DMS114 treated with DMSO at 0.1 percent for 48 hours (cell line): ENCODE measurements around the gene FN3KRP.
A peak's percentile ranks its signal among the peaks of the same experiment; 100 is the strongest.

Experiments
- DNase-seq: peaks from one replicate; lab custom pipeline; 2025; ENCODE audit not compliant: unreplicated experiment; lab: John Stamatoyannopoulos, UW

The FN3KRP gene, protein sequence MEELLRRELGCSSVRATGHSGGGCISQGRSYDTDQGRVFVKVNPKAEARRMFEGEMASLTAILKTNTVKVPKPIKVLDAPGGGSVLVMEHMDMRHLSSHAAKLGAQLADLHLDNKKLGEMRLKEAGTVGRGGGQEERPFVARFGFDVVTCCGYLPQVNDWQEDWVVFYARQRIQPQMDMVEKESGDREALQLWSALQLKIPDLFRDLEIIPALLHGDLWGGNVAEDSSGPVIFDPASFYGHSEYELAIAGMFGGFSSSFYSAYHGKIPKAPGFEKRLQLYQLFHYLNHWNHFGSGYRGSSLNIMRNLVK

DNA sequence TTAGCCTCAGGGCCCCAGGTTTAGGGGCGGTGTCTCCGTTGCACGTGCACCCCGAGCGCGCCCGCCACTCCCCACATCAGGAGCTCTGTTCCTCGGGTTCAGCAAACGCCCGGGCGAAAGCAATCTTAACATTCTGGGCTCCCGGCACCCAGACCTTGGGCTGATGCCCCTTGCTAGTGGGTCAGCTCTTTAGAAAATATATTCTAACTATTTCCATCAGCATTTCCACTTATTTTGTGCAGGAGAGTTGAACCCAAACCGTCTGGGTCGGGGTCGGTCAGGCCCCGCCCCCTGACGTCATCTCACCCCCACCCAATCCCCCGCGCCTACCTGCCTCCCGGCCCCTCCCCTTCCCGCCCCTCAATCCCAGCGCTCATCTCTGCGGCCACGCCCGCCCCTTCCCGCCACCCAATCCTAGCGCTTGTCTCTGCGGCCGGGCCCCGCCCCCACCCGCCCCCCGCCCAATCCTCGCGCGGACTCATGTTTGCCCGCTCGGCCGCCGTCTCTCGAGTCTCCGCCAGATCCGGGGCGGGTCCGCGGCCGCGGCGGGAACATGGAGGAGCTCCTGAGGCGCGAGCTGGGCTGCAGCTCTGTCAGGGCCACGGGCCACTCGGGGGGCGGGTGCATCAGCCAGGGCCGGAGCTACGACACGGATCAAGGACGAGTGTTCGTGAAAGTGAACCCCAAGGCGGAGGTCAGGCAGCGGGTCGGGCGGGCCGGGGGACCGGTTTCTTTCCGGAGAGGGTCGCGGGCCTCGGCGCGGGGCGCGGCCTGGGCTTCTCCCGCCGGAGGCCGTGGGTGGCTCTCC lies at the start of gene FN3KRP:
FN3KRP (plus strand) TSS at position 504 of the 808 bp plus-strand sequence; CDS start at position 554, 50 bp downstream.
- peak; percentile 69 for DNase-seq

DNA sequence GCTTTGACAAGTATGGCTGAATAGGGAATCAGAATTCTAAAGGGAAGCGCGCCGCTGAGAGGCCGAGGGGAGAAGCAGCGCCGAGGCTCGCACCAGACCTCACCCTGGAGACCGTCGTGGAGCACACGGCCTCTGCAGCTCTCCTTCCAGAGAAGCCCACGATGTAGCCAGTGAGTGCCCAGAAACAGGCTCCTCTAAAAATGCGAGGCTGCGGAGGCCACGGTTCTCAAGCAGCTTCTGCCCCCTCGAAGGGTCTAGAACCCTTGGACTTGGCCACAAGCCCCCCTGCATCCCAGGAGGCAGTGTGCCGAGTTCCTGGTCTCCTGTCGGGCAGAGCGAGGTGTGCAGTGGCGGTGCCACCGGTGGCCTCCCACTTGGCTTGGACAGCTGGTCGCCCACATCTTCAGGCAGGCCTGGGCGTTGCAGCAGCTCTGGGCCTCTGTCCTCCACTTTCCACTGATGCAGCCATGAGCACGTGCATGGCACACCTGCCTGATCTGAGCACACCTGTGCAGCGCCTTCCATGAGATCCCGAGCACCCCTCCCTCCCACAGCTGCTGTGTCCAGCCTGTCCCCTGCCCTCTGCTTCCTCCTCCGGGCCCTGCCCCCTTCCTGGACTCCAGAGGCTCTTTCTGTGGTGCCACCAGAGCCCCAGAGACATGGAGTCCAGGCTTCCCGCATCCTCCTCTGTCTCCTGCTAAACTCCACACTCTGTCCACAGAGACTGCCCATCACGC lies 49.4 kb upstream of the FN3KRP start:
- no peak for DNase-seq

DNA sequence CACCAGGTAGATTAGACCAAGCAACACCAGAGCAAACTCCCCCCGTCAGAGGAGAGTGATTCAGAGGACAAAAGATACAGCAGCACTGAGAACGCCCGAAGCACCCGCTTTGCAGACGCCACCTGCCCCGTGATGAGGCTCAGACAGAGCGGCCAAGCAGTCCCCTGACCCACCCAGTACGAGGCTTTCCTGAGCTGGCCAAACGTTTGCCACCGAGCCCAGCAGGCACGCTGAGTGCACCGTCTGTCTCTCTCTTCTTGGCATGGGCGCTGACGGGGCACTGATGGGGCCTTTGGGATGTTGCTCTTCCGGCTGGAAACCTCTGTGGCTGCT lies 48.9 kb upstream of the FN3KRP start:
- no peak for DNase-seq

DNA sequence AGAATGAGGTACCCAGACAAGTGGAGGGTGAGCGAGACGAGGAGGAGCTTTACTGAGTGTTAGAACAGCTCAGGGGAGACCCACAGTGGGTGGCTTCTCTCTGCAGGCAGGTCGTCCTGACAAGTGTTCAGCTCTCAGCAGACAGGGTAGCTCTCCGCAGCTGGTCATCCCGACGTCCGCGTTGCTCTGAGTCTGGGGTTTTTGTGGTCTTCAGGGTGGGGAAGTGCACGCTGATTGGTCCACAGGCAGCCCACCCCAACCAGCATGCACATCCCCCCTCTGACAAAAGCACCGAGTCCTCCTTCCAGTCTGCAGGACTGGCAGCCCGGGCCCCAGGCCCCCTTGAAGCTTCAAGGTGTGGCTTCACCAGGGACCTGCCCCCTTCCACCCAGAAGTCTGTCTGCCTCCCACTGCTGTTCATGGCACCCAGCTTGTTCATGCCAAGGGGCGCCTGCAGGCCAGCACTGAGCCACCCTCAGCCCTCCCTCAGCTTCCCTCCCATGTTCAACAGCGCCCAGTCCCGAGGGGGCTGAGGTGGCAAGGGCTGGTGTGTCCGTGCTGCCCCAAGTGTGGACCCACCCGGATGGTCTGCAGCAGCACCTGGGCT lies 48.4 kb upstream of the FN3KRP start:
- no peak for DNase-seq

DNA sequence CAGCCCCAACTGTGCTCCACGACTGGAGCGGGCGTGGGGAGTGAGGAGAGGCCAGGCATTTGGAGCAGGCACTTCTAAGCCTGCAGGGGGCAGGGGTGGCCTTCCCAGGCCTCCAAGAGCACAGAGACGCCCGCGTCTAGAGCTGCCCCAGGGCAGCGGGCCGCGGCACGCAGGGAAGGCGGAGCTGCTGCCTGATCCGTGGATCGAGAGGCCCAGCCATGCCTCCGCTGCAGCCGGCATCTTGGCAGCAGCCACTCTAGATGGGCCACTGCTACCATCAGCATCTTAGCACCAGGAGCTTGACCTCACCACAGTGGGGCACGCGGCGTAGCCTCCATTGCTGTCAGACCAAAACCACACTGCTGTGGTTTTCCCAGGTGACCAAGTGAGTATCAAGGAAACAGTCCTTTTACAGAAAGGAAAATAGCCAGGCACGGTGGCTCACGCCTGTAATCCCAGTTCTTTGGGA lies 47.8 kb upstream of the FN3KRP start:
- DNase-seq = no peak

DNA sequence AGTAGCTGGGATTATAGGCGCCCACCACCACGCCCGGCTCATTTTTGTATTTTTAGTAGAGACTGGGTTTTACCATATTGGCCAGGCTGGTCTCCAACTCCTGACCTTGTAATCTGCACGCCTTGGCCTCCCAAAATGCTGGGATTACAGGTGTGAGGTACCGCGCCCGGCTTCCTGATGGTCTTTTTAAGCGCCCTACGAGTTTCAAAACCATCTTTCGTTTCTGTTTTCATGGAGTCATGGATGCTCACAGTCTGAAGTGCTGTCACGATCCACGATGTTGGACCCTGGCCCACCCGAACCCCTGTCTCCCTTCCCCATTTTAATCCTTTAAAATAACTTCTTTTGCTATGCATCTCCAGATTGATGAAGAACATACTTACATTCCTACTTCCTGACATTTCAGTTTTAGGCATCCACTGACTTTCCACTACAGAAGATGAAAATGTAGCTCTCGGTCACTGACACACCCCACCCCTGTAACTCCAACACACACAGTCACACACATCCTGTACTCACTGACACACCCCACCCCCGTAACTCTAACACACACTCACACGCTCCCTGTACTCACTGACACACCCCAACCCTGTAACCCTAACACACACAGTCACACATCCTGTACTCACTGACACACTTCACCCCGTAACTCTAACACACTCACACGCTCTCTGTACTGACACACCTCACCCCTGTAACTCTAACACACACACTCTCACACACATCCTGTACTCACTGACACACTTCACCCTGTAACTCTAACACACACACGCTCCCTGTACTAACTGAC lies 45.6 kb upstream of the FN3KRP start:
- DNase-seq = no peak

DNA sequence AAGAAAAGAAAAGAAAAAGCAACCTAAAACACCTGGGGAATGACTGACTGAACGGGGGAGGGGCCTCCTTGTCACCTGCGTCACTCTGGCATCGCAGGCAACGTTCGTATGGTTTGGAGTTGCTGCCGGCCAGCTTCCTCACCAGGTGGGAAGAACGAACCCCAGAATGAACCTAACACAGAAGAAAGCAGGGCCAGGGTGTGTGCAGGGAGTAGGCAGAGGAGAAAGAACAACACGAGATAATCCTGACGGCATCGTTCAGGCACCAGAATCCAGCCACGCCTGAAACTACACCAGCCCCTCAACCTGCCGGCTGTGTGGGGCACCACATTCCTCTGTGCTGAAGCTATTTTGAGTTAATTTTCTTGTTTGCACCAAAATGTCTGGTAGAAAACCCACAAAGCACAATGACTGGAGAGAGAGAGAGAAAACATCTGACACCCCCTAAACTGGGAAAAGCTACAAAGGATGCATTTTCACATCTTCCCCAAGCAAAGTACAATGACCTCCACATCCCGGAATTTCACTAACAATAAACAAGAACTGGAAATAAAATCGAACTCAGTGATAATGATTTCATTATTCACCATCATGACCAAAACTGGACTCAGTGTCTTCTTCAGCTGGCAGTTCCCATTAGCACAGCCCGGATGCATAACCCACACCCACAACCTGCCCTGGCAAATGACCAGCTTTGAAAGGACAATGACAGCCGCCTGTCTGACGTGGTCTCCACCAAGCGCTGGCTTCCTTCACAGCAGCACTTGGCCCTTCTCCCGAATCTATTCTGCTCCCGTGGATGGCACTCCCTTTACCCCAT lies 41.6 kb upstream of the FN3KRP start:
- DNase-seq = no peak

DNA sequence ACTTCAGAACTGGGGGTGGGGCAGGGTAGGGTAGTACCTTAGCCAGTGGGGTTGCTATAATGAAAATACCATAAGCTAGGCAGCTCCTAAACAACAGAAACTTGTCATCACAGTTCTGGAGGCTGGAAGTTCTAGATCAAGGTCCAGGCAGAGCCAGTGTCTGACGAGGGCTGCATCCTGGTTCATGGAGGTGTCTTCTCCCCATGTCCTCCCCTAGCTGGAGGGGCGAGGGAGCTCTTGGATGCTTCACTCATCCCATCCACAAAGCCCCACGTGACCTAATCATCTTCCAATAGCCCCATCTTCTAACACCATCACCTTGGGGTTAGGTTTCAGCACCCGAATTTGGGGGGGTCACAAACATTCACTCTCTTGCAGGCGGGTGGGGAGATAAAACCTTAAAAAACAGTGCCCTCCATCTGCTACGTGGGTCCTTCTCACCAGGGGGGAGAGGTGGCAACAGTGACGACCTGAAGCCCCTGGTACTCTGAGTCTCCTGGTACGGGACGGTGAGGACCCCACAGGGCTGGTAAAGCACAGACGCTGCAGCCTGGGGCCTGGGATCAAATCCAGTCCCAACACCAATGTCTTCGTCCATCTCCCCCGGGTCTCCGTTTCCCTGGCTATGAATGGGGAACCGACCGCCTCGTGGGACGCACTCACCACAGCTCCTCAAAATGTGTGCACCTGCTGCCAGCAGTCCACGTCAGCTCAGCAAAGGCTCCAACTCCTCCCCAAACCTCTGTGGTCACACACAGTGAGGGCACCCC lies 40.8 kb upstream of the FN3KRP start:
- no peak for DNase-seq

DNA sequence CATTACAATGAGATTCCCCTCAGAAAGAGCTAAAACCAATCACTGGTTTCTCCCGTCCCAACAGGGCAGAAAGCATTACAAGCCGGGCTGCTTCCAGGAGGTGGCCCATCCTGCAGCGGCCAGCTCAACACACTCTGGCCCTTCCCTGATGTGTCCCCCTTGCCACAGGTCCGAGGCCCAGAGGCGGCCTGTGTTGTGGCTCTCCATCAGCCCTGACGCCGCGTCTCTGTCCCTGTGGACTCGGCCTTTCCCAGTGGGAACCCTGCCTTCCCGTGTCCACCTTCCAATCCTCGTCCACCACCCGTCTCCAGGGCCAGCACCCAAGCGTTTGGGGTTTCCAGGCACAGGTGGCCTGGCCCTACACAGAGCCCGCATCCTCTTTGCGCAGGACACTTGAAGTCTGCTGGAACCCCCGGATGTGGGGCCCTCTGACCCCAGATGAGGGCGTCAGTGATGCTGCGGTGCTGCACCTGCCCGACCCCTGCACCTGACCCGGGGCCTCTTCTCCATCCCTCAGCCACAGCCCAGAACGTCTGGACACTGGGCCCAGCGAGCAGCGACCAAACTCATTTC lies 39.1 kb upstream of the FN3KRP start:
- no peak for DNase-seq

DNA sequence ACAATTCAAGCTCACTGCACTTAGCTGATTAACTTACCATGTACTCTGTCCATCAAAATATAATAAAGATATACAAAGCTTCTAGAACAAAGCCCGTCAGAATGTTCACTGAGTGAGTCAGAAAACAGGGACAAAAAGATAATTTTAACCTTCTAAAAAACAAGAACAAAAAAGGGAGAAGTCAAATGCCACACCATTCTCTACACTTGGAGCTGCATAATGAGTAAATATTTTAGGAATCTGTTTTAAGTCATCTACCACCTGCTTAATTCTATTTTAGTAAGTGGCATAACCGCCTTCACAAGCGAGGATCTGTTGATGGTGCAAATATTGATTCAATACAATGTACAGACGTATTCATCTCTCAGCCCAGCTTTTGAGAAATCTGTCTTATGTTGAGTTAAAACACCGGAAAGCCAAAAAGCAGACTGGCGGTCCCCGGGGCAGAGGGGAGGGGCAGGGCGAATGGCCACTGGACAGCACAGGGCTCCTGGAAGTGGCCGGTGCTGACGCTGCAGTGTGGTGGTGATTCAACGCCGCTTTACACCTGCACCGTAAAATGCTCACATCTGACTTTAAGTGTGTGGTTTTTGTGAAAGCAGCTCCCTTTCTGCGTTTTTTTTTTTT lies 38.1 kb upstream of the FN3KRP start:
- DNase-seq = no peak

DNA sequence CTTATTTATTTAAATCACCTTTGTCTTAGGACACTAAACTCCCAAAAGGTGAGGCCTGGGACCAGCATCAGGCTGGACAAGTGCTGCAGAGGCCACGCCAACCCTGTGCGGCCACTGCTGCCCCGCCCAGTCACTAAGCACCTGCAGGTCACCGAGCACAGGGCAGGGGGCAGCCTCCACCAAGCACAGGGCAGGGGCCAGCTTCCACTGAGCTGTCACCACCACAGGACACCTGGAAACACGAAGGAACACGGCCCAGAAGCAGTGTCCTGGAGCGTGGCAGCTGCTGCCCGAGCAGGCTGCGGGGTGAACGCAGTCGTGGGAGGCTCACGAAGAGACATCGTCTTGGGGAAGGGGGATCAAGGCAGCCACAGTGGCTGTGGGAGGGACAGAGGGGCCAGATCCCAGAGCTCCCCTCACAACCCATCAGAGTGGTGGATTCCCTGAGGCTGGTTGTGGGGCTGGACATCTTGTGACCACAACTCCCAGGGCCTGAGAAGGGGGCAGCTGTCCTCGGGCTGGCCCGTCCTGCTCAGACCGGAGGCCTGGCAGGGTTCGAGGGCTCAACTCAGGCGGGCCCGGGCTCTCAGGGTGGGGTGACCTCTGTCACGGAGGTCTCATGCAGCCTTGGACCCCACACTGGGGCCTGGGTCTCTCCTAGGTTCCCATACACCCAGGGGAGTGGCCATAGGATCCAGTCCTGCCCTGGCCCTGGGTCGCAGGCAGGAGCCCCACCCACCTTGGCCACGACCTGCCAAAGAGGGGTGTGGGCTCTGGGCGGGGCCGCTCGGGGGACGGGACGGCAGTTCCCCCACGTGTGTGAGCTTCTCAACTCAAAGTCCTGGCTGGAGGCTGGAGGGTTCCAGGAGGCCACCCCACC lies 36.7 kb upstream of the FN3KRP start:
- no peak for DNase-seq

DNA sequence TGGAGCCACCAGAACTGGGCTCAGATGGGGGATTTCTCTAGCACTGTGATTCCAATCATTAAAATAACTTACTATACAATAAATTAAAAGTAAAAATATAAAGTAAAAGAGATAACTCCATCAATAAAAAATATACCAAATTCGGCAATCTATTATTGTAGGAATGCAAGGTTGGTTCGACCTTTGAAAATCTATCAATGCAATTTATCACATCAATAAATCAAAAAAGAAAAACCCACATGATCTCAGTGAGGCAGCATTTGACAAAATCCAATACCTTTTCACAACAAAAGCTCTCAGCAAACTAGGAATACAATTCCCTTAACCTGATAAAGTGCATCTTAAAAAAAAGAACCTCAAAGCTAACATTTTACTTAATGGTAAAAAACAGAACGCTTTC lies 35.0 kb upstream of the FN3KRP start:
- DNase-seq = no peak

DNA sequence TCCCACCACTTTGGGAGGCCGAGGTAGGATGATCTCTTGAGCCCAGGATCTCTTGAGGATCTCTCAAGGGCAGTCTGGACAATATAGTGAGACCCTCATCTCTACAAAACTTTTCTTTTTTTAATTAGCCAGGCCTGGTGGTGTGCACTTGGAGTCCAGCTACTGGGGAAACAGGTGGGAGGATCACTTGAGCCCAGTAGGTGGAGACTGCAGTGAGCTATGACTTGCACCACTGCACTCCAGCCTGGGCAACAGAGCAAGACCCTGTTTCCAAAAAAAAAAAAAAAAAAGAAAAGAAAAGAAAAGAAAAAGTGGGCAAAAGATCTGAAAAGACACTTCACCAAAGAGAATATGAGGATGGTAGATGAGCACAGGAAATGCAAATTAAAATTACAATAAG lies 33.0 kb upstream of the FN3KRP start:
- DNase-seq = no peak

DNA sequence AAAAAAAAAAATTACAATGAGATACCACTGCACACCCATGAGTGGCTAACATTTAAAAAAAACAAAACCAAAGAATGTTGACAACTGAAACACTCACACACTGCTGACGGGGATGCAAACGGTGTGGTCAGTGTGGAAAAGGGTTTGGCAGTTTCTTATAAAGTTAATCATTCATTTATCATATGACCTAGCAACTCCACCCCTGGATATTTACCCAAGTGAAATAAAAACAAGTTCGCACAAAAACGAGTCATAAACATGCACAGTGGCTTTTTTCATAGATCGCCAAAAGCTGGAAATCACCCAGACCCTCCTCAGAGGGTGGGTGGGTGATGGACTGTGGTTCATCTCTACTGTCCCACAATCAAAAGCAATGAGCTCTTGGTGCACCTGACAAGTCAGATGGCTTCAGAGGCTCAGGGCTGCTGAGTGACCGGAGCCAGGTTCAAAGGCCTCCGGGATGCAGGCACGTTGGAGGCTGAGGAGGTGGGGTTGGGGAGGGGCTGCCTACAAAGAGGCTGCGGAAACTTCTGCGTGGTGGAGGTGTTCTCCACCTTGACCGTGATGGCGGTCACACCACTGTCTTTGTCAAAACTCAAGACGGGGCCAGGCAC lies 32.2 kb upstream of the FN3KRP start:
- no peak for DNase-seq

DNA sequence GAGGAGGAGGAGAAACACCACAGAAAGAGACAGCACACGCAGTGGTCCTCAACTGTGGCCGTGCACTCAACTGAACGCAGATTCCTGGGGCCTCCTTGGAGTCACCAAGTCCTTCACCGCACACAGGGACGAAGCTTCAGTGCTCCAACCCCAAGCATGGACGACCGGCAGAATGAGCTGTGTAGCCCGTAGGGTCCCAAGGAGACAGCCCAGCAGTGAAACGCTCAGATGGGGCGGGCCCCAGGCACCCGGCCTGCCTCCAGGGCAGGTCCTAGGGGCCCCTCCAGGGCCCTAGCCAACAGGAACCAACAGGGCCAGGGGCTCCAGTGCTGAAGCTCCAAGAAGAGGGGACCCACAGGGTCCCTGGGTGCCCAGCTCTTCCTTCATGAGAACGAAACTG lies 31.2 kb upstream of the FN3KRP start:
- DNase-seq = no peak

DNA sequence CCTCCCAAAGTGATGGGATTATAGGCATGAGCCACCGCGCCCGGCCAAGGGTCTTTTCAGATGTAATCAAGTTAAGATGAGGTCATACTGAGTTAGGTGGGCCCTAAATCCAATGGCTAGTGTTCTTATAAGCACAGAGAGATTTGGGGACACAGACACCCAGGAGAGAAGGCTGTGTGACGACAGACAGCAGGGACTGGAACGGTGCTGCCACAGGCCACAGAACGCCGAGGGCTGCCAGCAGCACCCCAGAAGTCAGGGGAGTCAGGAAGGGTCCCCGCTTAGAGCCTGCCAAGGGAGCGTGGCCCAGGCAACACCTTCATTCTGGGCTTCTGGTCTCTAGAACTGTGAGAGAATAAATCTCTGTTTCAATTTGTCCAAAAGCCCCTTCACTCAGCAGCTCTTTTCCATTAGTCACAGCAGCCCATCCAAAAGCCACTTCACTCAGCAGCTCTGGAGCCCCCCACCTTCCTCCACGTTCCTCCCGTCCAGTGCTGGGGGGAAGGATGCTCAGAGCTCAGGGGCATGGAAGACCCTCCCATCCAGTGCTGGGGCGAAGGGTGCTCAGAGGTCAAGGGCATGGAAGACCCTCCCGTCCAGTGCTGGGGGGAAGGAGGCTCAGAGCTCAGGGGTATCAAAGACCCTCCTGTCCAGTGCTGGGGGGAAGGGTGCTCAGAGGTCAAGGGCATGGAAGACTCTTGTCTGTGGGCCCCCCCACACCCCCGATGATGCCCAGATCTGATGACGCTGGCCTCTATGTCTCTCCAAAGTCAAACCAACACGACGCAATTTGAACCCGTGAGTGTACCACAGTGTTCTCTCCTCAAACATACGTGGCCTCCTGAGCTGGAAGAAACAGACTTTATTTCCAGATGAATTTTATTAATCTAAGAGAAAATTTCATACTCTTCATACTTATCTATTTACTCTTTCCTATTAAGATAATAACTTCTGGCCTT lies 29.9 kb upstream of the FN3KRP start:
- DNase-seq = no peak
